K562 (cell line): ENCODE results near the gene RNF43. TPM values are rescaled to one million over a fixed set of nuclear protein-coding genes. Genes with fewer than 3 reads are reported as not detected.
A peak's percentile ranks its signal among the peaks of the same experiment; 100 is the strongest.

Source experiments
- ATF1 ChIP-seq, 2 experiments: fragments of 450-650 bp in 1 of 2; IDR thresholded peaks; 2 replicates each; pipeline ENCODE4 v1.6.1; 2016; ENCODE audit warnings: missing compliant biosample characterization in 1 of 2, missing genetic modification characterization in 1 of 2
- BCL6 ChIP-seq: fragments of 250-450 bp; sonication (Bioruptor Pico); IDR thresholded peaks from 2 replicates; pipeline ENCODE4 v1.4.0; 2020
- BDP1 ChIP-seq: IDR thresholded peaks from 3 replicates; pipeline ENCODE4 v1.6.1; 2011; ENCODE audit not compliant: insufficient read length, insufficient read depth
- CBX8 ChIP-seq: fragments of 200-600 bp; sonication (generic); IDR thresholded peaks from 2 replicates; pipeline ENCODE4 v1.6.1; 2012; ENCODE audit warnings: borderline replicate concordance, mixed run types, low read depth, mild to moderate bottlenecking, moderate library complexity, mixed read lengths, low read length, control low read depth, inconsistent platforms; ENCODE audit not compliant: poor library complexity, severe bottlenecking; ENCODE audit errors: extremely low read depth
- E2F8 ChIP-seq: fragments of 450-650 bp; IDR thresholded peaks from 2 replicates; pipeline ENCODE4 v1.7.1; 2018; ENCODE audit warnings: mild to moderate bottlenecking, low read depth; ENCODE audit not compliant: partially characterized antibody
- FOSL1 ChIP-seq: fragments of 200-800 bp; sonication (Bioruptor generic); conservative IDR thresholded peaks from 2 replicates; pipeline ENCODE4 v1.6.1; 2016; ENCODE audit warnings: missing genetic modification characterization, missing compliant biosample characterization
- FOXA3 ChIP-seq, 2 experiments: fragments of 450-650 bp in 1 of 2; sonication (generic) in 1 of 2; formaldehyde crosslinking; IDR thresholded peaks in 1 of 2; conservative IDR thresholded peaks in 1 of 2; 2 replicates each; pipeline versions ENCODE4 v1.4.0 to v1.8.0; 2020 to 2022; ENCODE audit warnings: mild to moderate bottlenecking in 2 of 2, missing genetic modification reagents in 1 of 2
- HNRNPLL ChIP-seq: fragments of 200-400 bp; formaldehyde crosslinking; IDR thresholded peaks from 2 replicates; pipeline ENCODE4 v1.6.1; 2017; ENCODE audit warnings: low read length, low read depth, mild to moderate bottlenecking; ENCODE audit not compliant: poor library complexity, severe bottlenecking
- NCOA2 ChIP-seq, 2 experiments: fragments of 450-650 bp; IDR thresholded peaks; 2 replicates each; pipeline ENCODE4 v1.6.1; 2018; ENCODE audit warnings: mild to moderate bottlenecking in 2 of 2, moderate library complexity in 1 of 2; ENCODE audit not compliant: partially characterized antibody in 2 of 2
- NR2F6 ChIP-seq: fragments of 450-650 bp; formaldehyde crosslinking; IDR thresholded peaks from 2 replicates; pipeline ENCODE4 v1.4.0; 2020; ENCODE audit warnings: mild to moderate bottlenecking
- PPARD ChIP-seq: fragments of 250-450 bp; sonication (Bioruptor Pico); IDR thresholded peaks from 2 replicates; pipeline ENCODE4 v1.8.0; 2022; ENCODE audit warnings: inconsistent platforms, mild to moderate bottlenecking, moderate library complexity
- SP1 ChIP-seq: sonication (generic); formaldehyde crosslinking; IDR thresholded peaks from 2 replicates; pipeline ENCODE4 v1.8.1; 2022; ENCODE audit warnings: mild to moderate bottlenecking, missing genetic modification reagents
- STAG1 ChIP-seq: sonication (generic); formaldehyde crosslinking; IDR thresholded peaks from 2 replicates; pipeline ENCODE4 v1.5.0; 2020; ENCODE audit warnings: missing genetic modification reagents, borderline replicate concordance
- TRIM28 ChIP-seq: fragments of 450-650 bp; IDR thresholded peaks from 2 replicates; pipeline ENCODE4 v1.6.1; 2017
- ZBTB8A ChIP-seq: fragments of 450-650 bp; IDR thresholded peaks from 2 replicates; pipeline ENCODE4 v1.6.1; 2018; ENCODE audit warnings: mild to moderate bottlenecking, moderate library complexity; ENCODE audit not compliant: partially characterized antibody
- ZNF282 ChIP-seq: sonication (generic); formaldehyde crosslinking; IDR thresholded peaks from 2 replicates; pipeline ENCODE4 v1.8.1; 2023; ENCODE audit warnings: missing genetic modification reagents
- ZNF316 ChIP-seq: fragments of 450-650 bp; IDR thresholded peaks from 2 replicates; pipeline ENCODE4 v1.6.1; 2016
- ZNF551 ChIP-seq: fragments of 250-450 bp; sonication (Bioruptor Pico); IDR thresholded peaks from 2 replicates; pipeline ENCODE4 v1.5.0; 2021; ENCODE audit warnings: mild to moderate bottlenecking, moderate library complexity
- ZNF589 ChIP-seq: fragments of 200-800 bp; sonication (Bioruptor generic); IDR thresholded peaks from 2 replicates; pipeline ENCODE4 v1.6.1; 2016; ENCODE audit warnings: low read depth, missing genetic modification characterization, missing compliant biosample characterization
- ZNF780A ChIP-seq: fragments of 250-450 bp; sonication (Bioruptor Pico); IDR thresholded peaks from 2 replicates; pipeline ENCODE4 v1.5.0; 2021; ENCODE audit warnings: mild to moderate bottlenecking
- polyA plus RNA-seq, 8 experiments: library from polyadenylated mRNA; depleted of rRNA in 4 of 8; stranded (reverse) in 5 of 8; unstranded in 3 of 8; fragments of >200 nt; fragmentation: Nextera tagmentation in 2 of 8; fragmentation: Illumina TruSeq in 1 of 8; extraction: Ambion mirVana in 2 of 8; extraction: Trizol in 1 of 8; gene quantifications; 2 replicates each; pipeline versions ENCODE4 v1.2.1 to v1.2.3, GENCODE V29; 2011 to 2014; ENCODE audit warnings: inconsistent platforms in 1 of 8, missing spikeins in 1 of 8
- total RNA-seq, 7 experiments: library from RNA; depleted of rRNA in 6 of 7; stranded (reverse); fragments of >200 nt in 6 of 7; fragmentation: Illumina TruSeq in 2 of 7; extraction: Trizol in 2 of 7; gene quantifications; 2 replicates each; pipeline versions ENCODE4 v1.2.1 to v1.2.3, GENCODE V29; 2011 to 2021; ENCODE audit warnings: low replicate concordance in 1 of 7
- TF ChIP-seq, protein P1 (sequence below): IDR thresholded peaks from 2 replicates; pipeline ENCODE4 v1.6.1; 2014; ENCODE audit warnings: antibody characterized with exemption
- TF ChIP-seq, protein P2 (sequence below): sonication (generic); formaldehyde crosslinking; IDR thresholded peaks from 2 replicates; pipeline ENCODE4 v1.8.1; 2023; ENCODE audit warnings: mild to moderate bottlenecking, missing genetic modification reagents
- TF ChIP-seq, protein P3 (sequence below): fragments of 250-450 bp; sonication (Bioruptor Pico); IDR thresholded peaks from 2 replicates; pipeline ENCODE4 v1.4.0; 2020; ENCODE audit warnings: mild to moderate bottlenecking

The RNF43 gene
- total and polyA plus RNA-seq, 9 of the 15 experiments (the other 6 are each of a cell fraction or from before 2014, with no cell fraction given) = 0.29 to 2.7 (median 1.4) TPM

- TF ChIP-seq, protein P1, sequence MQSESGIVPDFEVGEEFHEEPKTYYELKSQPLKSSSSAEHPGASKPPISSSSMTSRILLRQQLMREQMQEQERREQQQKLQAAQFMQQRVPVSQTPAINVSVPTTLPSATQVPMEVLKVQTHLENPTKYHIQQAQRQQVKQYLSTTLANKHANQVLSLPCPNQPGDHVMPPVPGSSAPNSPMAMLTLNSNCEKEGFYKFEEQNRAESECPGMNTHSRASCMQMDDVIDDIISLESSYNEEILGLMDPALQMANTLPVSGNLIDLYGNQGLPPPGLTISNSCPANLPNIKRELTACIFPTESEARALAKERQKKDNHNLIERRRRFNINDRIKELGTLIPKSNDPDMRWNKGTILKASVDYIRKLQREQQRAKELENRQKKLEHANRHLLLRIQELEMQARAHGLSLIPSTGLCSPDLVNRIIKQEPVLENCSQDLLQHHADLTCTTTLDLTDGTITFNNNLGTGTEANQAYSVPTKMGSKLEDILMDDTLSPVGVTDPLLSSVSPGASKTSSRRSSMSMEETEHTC = no peak
- no peak for TF ChIP-seq SP1 (CRISPR knock-in tag)
- TF ChIP-seq, protein P2, sequence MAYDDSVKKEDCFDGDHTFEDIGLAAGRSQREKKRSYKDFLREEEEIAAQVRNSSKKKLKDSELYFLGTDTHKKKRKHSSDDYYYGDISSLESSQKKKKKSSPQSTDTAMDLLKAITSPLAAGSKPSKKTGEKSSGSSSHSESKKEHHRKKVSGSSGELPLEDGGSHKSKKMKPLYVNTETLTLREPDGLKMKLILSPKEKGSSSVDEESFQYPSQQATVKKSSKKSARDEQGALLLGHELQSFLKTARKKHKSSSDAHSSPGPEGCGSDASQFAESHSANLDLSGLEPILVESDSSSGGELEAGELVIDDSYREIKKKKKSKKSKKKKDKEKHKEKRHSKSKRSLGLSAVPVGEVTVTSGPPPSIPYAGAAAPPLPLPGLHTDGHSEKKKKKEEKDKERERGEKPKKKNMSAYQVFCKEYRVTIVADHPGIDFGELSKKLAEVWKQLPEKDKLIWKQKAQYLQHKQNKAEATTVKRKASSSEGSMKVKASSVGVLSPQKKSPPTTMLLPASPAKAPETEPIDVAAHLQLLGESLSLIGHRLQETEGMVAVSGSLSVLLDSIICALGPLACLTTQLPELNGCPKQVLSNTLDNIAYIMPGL (CRISPR knock-in tag) = no peak
- no peak for TF ChIP-seq ZBTB8A
- no peak for TF ChIP-seq NCOA2 (IDR thresholded peaks at IDR 0.05; ENCODE audit: partially characterized antibody in 2 of 2)
- TF ChIP-seq FOXA3 (CRISPR knock-in tag; conservative IDR thresholded peaks at IDR 0.05 in 1 of 2, IDR thresholded peaks at IDR 0.05 in 1 of 2) = peak; percentile 89 to 94
- no peak for TF ChIP-seq TRIM28
- TF ChIP-seq NR2F6 = no peak
- TF ChIP-seq FOSL1 (tag) = peak; percentile 78
- no peak for TF ChIP-seq ZNF780A (CRISPR knock-in tag)
- TF ChIP-seq ZNF551 (CRISPR knock-in tag) = no peak
- no peak for TF ChIP-seq ZNF589 (CRISPR knock-in tag)
- no peak for TF ChIP-seq ZNF282
- TF ChIP-seq BDP1 = no peak
- no peak for TF ChIP-seq STAG1
- no peak for TF ChIP-seq ATF1 (CRISPR knock-in tag; IDR thresholded peaks at IDR 0.05)
- TF ChIP-seq ATF1 (tag; IDR thresholded peaks at IDR 0.05) = no peak
- TF ChIP-seq ZNF316 = peak; percentile 37; the same call in 1 of the 2 replicates
- TF ChIP-seq E2F8 = no peak
- TF ChIP-seq, protein P3, sequence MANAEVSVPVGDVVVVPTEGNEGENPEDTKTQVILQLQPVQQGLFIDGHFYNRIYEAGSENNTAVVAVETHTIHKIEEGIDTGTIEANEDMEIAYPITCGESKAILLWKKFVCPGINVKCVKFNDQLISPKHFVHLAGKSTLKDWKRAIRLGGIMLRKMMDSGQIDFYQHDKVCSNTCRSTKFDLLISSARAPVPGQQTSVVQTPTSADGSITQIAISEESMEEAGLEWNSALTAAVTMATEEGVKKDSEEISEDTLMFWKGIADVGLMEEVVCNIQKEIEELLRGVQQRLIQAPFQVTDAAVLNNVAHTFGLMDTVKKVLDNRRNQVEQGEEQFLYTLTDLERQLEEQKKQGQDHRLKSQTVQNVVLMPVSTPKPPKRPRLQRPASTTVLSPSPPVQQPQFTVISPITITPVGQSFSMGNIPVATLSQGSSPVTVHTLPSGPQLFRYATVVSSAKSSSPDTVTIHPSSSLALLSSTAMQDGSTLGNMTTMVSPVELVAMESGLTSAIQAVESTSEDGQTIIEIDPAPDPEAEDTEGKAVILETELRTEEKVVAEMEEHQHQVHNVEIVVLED (CRISPR knock-in tag) = no peak
- TF ChIP-seq HNRNPLL = no peak
- TF ChIP-seq CBX8 = no peak
- no peak for TF ChIP-seq PPARD
- no peak for TF ChIP-seq BCL6 (CRISPR knock-in tag)
Observed at GRCh38 chr17:58387834-58388233, 29.5 kb downstream of the RNF43 start (continued).
